WTC11 (cell line): Measurements from ENCODE around the gene ZIC4. TPM values are rescaled to one million over a fixed set of nuclear protein-coding genes. Genes with fewer than 3 reads are reported as not detected.

Source experiments
- ATF1 ChIP-seq: sonication (generic); formaldehyde crosslinking; IDR thresholded peaks from 2 replicates; pipeline ENCODE4 v1.8.1; 2023; ENCODE audit warnings: mild to moderate bottlenecking, moderate library complexity, missing genetic modification reagents
- CBFB ChIP-seq: sonication (generic); formaldehyde crosslinking; IDR thresholded peaks from 2 replicates; pipeline ENCODE4 v1.8.1; 2022; ENCODE audit warnings: mild to moderate bottlenecking, low read depth, missing genetic modification reagents
- HMGA2 ChIP-seq: fragments of 250-450 bp; sonication (Bioruptor Pico); IDR thresholded peaks from 2 replicates; pipeline ENCODE4 v1.4.0; 2021; ENCODE audit warnings: mild to moderate bottlenecking, moderate library complexity
- IRF2 ChIP-seq: sonication (generic); formaldehyde crosslinking; IDR thresholded peaks from 2 replicates; pipeline ENCODE4 v1.8.0; 2022; ENCODE audit warnings: low read depth, missing genetic modification reagents, borderline replicate concordance
- SMAD3 ChIP-seq: sonication (generic); formaldehyde crosslinking; IDR thresholded peaks from 2 replicates; pipeline ENCODE4 v1.8.0; 2022; ENCODE audit warnings: missing genetic modification reagents, mild to moderate bottlenecking, borderline replicate concordance
- SP1 ChIP-seq: sonication (generic); formaldehyde crosslinking; conservative IDR thresholded peaks from 2 replicates; pipeline ENCODE4 v1.8.1; 2022; ENCODE audit warnings: missing genetic modification reagents
- ZBTB21 ChIP-seq: sonication (generic); formaldehyde crosslinking; IDR thresholded peaks from 2 replicates; pipeline ENCODE4 v1.8.1; 2023; ENCODE audit warnings: mild to moderate bottlenecking, missing genetic modification reagents, borderline replicate concordance
- total RNA-seq: library from RNA; stranded (reverse); gene quantifications from 3 replicates; pipeline ENCODE4 v1.2.3, GENCODE V29; 2021
- TF ChIP-seq, protein P1 (sequence below): fragments of 250-450 bp; sonication (Bioruptor Pico); IDR thresholded peaks from 2 replicates; pipeline ENCODE4 v1.9.0; 2021; ENCODE audit warnings: mild to moderate bottlenecking
- TF ChIP-seq, protein P2 (sequence below): sonication (generic); formaldehyde crosslinking; IDR thresholded peaks from 2 replicates; pipeline ENCODE4 v1.8.1; 2022; ENCODE audit warnings: low read depth, mild to moderate bottlenecking, moderate library complexity, missing genetic modification reagents, borderline replicate concordance
- TF ChIP-seq, protein P3 (sequence below): fragments of 250-450 bp; sonication (Bioruptor Pico); IDR thresholded peaks from 2 replicates; pipeline ENCODE4 v1.8.0; 2021; ENCODE audit warnings: mild to moderate bottlenecking
- TF ChIP-seq, protein P4 (sequence below): sonication (generic); formaldehyde crosslinking; IDR thresholded peaks from 2 replicates; pipeline ENCODE4 v1.8.0; 2022; ENCODE audit warnings: mild to moderate bottlenecking, missing genetic modification reagents
- TF ChIP-seq, protein P5 (sequence below): sonication (generic); formaldehyde crosslinking; IDR thresholded peaks from 2 replicates; pipeline ENCODE4 v1.8.1; 2022; ENCODE audit warnings: missing genetic modification reagents, borderline replicate concordance
- TF ChIP-seq, protein P6 (sequence below): sonication (generic); formaldehyde crosslinking; IDR thresholded peaks from 2 replicates; pipeline ENCODE4 v1.8.0; 2022; ENCODE audit warnings: mild to moderate bottlenecking, missing genetic modification reagents
- TF ChIP-seq, protein P7 (sequence below): sonication (generic); formaldehyde crosslinking; IDR thresholded peaks from 2 replicates; pipeline ENCODE4 v1.8.0; 2022; ENCODE audit warnings: mild to moderate bottlenecking, missing genetic modification reagents
- TF ChIP-seq, protein P8 (sequence below): fragments of 250-450 bp; sonication (Bioruptor Pico); IDR thresholded peaks from 2 replicates; pipeline ENCODE4 v1.9.0; 2021; ENCODE audit warnings: mild to moderate bottlenecking, borderline replicate concordance
- TF ChIP-seq, protein P9 (sequence below): sonication (generic); formaldehyde crosslinking; IDR thresholded peaks from 2 replicates; pipeline ENCODE4 v1.8.1; 2022; ENCODE audit warnings: low read depth, missing genetic modification reagents, borderline replicate concordance
- TF ChIP-seq, protein P10 (sequence below): sonication (generic); formaldehyde crosslinking; IDR thresholded peaks from 2 replicates; pipeline ENCODE4 v1.8.1; 2023; ENCODE audit warnings: mild to moderate bottlenecking, moderate library complexity, missing genetic modification reagents
- TF ChIP-seq, protein P11 (sequence below): sonication (generic); formaldehyde crosslinking; conservative IDR thresholded peaks from 2 replicates; pipeline ENCODE4 v1.8.1; 2022; ENCODE audit warnings: mild to moderate bottlenecking, missing genetic modification reagents
- TF ChIP-seq, protein P12 (sequence below): sonication (generic); formaldehyde crosslinking; IDR thresholded peaks from 2 replicates; pipeline ENCODE4 v1.8.1; 2022; ENCODE audit warnings: mild to moderate bottlenecking, moderate library complexity, missing genetic modification reagents

The ZIC4 gene
- total RNA-seq, 1 experiment from 2014 or later = 3.5 TPM

DNA sequence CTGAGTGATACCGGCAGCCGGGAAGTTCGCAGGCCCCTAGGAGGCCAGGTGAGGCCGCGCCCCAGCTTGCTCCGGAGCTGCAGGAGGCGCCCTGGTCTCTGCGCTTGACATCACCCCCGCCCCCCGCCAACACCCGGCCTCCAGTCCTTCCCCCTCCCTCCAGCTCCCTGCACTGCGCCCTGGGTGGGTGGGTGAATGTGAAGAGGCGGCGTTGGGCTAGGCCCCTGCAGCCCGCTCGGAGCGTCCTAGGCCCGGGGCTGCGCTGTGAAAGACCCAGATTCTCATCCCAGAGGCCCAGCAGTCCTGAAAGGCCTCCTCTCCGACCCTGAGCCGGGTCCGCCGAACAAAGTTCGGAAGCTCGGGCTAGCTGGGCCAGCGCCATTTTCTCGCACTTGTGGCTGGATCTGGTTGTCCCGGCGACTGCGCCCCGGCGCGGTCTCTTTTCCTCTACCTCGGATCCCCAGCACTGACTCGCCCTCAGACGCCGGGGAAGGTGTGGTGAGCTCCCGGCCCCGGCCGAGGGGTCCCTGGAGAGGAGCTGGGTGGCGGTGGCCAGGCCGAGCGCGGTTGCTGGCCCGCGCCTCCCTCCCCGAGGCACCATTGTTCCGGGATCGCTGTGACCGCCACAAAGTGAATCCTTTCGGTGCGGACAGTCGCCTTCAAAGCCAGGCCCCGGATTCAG, 12.9 kb downstream of the ZIC4 start (continued):
- TF ChIP-seq, protein P1, sequence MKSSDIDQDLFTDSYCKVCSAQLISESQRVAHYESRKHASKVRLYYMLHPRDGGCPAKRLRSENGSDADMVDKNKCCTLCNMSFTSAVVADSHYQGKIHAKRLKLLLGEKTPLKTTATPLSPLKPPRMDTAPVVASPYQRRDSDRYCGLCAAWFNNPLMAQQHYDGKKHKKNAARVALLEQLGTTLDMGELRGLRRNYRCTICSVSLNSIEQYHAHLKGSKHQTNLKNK (CRISPR knock-in tag) = no peak
- TF ChIP-seq IRF2 (no peak), HMGA2 (CRISPR knock-in tag) (no peak), ZBTB21 (no peak), CBFB (CRISPR knock-in tag) (no peak), SP1 (CRISPR knock-in tag) (no peak), SMAD3 (no peak), ATF1 (CRISPR knock-in tag) (no peak)
- TF ChIP-seq, protein P2, sequence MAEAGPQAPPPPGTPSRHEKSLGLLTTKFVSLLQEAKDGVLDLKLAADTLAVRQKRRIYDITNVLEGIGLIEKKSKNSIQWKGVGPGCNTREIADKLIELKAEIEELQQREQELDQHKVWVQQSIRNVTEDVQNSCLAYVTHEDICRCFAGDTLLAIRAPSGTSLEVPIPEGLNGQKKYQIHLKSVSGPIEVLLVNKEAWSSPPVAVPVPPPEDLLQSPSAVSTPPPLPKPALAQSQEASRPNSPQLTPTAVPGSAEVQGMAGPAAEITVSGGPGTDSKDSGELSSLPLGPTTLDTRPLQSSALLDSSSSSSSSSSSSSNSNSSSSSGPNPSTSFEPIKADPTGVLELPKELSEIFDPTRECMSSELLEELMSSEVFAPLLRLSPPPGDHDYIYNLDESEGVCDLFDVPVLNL (CRISPR knock-in tag) = no peak
- TF ChIP-seq, protein P3, sequence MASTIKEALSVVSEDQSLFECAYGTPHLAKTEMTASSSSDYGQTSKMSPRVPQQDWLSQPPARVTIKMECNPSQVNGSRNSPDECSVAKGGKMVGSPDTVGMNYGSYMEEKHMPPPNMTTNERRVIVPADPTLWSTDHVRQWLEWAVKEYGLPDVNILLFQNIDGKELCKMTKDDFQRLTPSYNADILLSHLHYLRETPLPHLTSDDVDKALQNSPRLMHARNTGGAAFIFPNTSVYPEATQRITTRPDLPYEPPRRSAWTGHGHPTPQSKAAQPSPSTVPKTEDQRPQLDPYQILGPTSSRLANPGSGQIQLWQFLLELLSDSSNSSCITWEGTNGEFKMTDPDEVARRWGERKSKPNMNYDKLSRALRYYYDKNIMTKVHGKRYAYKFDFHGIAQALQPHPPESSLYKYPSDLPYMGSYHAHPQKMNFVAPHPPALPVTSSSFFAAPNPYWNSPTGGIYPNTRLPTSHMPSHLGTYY (CRISPR knock-in tag) = no peak
- TF ChIP-seq, protein P4, sequence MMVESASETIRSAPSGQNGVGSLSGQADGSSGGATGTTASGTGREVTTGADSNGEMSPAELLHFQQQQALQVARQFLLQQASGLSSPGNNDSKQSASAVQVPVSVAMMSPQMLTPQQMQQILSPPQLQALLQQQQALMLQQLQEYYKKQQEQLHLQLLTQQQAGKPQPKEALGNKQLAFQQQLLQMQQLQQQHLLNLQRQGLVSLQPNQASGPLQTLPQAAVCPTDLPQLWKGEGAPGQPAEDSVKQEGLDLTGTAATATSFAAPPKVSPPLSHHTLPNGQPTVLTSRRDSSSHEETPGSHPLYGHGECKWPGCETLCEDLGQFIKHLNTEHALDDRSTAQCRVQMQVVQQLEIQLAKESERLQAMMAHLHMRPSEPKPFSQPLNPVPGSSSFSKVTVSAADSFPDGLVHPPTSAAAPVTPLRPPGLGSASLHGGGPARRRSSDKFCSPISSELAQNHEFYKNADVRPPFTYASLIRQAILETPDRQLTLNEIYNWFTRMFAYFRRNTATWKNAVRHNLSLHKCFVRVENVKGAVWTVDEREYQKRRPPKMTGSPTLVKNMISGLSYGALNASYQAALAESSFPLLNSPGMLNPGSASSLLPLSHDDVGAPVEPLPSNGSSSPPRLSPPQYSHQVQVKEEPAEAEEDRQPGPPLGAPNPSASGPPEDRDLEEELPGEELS = peak; percentile 57; the same call in 1 of the 2 replicates
- TF ChIP-seq, protein P5, sequence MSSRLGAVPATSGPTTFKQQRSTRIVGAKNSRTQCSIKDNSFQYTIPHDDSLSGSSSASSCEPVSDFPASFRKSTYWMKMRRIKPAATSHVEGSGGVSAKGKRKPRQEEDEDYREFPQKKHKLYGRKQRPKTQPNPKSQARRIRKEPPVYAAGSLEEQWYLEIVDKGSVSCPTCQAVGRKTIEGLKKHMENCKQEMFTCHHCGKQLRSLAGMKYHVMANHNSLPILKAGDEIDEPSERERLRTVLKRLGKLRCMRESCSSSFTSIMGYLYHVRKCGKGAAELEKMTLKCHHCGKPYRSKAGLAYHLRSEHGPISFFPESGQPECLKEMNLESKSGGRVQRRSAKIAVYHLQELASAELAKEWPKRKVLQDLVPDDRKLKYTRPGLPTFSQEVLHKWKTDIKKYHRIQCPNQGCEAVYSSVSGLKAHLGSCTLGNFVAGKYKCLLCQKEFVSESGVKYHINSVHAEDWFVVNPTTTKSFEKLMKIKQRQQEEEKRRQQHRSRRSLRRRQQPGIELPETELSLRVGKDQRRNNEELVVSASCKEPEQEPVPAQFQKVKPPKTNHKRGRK (CRISPR knock-in tag) = no peak
- TF ChIP-seq, protein P6, sequence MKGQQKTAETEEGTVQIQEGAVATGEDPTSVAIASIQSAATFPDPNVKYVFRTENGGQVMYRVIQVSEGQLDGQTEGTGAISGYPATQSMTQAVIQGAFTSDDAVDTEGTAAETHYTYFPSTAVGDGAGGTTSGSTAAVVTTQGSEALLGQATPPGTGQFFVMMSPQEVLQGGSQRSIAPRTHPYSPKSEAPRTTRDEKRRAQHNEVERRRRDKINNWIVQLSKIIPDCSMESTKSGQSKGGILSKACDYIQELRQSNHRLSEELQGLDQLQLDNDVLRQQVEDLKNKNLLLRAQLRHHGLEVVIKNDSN (CRISPR knock-in tag) = no peak
- TF ChIP-seq, protein P7, sequence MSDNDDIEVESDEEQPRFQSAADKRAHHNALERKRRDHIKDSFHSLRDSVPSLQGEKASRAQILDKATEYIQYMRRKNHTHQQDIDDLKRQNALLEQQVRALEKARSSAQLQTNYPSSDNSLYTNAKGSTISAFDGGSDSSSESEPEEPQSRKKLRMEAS (CRISPR knock-in tag) = no peak
- TF ChIP-seq, protein P8, sequence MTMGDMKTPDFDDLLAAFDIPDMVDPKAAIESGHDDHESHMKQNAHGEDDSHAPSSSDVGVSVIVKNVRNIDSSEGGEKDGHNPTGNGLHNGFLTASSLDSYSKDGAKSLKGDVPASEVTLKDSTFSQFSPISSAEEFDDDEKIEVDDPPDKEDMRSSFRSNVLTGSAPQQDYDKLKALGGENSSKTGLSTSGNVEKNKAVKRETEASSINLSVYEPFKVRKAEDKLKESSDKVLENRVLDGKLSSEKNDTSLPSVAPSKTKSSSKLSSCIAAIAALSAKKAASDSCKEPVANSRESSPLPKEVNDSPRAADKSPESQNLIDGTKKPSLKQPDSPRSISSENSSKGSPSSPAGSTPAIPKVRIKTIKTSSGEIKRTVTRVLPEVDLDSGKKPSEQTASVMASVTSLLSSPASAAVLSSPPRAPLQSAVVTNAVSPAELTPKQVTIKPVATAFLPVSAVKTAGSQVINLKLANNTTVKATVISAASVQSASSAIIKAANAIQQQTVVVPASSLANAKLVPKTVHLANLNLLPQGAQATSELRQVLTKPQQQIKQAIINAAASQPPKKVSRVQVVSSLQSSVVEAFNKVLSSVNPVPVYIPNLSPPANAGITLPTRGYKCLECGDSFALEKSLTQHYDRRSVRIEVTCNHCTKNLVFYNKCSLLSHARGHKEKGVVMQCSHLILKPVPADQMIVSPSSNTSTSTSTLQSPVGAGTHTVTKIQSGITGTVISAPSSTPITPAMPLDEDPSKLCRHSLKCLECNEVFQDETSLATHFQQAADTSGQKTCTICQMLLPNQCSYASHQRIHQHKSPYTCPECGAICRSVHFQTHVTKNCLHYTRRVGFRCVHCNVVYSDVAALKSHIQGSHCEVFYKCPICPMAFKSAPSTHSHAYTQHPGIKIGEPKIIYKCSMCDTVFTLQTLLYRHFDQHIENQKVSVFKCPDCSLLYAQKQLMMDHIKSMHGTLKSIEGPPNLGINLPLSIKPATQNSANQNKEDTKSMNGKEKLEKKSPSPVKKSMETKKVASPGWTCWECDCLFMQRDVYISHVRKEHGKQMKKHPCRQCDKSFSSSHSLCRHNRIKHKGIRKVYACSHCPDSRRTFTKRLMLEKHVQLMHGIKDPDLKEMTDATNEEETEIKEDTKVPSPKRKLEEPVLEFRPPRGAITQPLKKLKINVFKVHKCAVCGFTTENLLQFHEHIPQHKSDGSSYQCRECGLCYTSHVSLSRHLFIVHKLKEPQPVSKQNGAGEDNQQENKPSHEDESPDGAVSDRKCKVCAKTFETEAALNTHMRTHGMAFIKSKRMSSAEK (CRISPR knock-in tag) = no peak
- TF ChIP-seq, protein P9, sequence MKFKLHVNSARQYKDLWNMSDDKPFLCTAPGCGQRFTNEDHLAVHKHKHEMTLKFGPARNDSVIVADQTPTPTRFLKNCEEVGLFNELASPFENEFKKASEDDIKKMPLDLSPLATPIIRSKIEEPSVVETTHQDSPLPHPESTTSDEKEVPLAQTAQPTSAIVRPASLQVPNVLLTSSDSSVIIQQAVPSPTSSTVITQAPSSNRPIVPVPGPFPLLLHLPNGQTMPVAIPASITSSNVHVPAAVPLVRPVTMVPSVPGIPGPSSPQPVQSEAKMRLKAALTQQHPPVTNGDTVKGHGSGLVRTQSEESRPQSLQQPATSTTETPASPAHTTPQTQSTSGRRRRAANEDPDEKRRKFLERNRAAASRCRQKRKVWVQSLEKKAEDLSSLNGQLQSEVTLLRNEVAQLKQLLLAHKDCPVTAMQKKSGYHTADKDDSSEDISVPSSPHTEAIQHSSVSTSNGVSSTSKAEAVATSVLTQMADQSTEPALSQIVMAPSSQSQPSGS (CRISPR knock-in tag) = no peak
- TF ChIP-seq, protein P10, sequence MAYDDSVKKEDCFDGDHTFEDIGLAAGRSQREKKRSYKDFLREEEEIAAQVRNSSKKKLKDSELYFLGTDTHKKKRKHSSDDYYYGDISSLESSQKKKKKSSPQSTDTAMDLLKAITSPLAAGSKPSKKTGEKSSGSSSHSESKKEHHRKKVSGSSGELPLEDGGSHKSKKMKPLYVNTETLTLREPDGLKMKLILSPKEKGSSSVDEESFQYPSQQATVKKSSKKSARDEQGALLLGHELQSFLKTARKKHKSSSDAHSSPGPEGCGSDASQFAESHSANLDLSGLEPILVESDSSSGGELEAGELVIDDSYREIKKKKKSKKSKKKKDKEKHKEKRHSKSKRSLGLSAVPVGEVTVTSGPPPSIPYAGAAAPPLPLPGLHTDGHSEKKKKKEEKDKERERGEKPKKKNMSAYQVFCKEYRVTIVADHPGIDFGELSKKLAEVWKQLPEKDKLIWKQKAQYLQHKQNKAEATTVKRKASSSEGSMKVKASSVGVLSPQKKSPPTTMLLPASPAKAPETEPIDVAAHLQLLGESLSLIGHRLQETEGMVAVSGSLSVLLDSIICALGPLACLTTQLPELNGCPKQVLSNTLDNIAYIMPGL = 0 out of 2 replicates have a peak, but pooled peaks have one; percentile 40
- TF ChIP-seq, protein P11, sequence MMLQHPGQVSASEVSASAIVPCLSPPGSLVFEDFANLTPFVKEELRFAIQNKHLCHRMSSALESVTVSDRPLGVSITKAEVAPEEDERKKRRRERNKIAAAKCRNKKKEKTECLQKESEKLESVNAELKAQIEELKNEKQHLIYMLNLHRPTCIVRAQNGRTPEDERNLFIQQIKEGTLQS = no peak
- TF ChIP-seq, protein P12, sequence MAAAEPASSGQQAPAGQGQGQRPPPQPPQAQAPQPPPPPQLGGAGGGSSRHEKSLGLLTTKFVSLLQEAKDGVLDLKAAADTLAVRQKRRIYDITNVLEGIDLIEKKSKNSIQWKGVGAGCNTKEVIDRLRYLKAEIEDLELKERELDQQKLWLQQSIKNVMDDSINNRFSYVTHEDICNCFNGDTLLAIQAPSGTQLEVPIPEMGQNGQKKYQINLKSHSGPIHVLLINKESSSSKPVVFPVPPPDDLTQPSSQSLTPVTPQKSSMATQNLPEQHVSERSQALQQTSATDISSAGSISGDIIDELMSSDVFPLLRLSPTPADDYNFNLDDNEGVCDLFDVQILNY (CRISPR knock-in tag) = no peak
